Urothelium cell line (cell line): ENCODE results near the gene KRTAP10-4.
"Not testable (repeated sequence)": the region's sequence is repeated elsewhere in the genome, so short reads cannot be mapped to it uniquely, and the experiment has no call there.

ENCODE experiments used
- DNase-seq: peaks from one replicate; pipeline ENCODE4 v3.0.0; 2011; ENCODE audit warnings: low spot score, mixed read lengths
- FAIRE-seq: peaks from 2 replicates; lab custom pipeline; 2011; peaks lifted over from hg19 to GRCh38; lab: Jason Lieb, UNC

Gene KRTAP10-4

DNA sequence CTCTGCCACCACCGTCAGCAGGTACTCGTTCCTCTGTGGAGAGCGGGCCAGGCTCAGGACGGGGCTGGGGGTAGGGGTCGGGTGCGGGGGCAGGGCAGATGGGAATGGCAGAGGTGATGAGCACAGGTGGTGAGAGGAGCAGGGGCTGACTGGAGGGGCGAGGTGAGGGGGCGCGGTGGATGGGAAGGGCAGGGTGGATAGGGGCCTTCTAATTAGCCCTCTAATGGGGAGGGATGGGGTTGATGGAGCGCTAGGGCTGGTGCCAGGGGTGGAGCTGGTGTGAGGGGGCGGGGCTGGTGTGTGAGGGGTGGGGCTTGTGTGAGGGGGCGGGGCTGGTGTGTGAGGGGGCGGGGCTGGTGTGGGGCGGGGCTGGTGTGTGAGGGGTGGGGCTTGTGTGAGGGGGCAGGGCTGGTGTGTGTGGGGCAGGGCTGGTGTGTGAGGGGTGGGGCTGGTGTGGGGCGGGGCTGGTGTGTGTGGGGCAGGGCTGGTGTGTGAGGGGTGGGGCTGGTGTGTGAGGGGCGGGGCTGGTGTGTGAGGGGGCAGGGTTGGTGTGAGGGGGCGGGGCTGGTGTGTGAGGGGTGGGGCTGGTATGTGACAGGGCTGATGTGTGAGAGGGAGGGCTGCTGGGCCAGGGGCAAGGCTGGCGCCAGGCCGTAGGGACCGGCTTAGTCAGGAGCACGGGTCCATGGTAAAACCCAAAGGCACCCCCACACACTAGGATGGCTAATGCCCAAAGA, 39.5 kb upstream of the KRTAP10-4 start:
- FAIRE-seq, result no peak
- DNase-seq, result no peak

DNA sequence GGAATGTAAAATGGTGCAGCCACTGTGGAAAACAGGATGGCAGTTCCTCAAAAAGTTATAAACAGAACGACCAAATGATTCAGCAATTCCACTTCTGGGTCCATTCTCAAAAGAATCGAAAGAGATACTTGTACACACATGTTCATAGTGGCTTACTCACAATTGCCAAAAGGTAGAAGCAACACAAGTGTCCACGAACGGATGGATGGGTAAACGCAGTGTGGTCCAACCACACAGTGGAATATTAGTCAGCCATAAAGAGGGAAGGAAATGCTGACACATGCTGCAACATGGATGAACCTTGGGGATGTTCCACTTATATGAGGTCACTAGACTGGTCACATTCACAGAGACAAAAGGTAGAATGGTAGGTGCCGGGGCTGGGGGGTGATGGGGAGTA, 38.8 kb upstream of the KRTAP10-4 start:
- FAIRE-seq (no peak), DNase-seq (no peak)

GRCh38 chr21:44535963-44536362, 37.6 kb upstream of the KRTAP10-4 start:
- FAIRE-seq, result no peak
- DNase-seq, result no peak

DNA sequence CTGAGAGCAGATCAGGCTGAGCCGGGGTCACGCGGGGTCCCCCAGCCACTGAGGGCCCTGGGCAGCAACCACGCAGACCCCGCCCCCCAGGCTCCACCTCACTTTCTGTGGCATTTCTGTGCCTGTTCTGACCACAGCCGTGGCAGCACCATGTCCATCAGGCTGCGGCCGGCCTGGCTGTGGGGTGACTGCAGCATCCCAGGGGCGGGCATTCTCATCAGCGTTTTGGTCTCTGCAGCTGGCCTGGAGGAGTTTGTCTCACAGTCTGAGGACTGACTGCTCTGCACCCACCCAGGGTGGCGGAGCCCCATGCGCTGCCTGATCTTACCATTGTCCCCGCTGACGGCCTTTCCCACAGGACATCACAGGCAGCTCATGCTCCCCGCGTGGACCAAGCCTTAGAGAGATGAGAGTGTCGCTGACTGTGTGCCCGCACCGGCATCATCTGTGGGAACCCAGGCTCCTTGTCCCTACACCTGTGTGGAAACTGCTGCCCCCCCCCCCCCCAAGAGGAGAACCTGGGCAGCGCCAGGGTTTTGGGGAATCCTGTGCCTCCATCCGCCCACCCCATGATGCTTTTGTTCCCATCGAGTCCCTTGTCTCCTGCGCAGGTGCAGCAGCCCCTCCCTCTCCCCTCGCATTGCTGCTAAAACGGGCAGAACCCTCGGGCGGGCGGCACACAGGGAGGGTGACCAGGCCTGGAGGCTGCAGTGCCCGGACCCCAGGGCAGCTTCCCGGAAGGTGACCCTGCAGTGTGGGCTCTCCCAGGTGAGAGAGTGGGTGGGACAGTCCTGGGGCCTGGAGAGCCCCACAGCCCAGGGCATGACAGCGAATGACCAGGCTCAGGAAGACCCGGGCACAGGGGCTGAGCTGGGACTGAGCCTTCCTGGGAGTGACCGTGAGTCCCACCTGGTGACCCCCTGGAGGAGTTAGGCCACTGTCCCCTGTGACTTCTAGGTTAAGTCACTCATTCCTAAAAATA, 35.3 kb upstream of the KRTAP10-4 start:
- DNase-seq (no peak), FAIRE-seq (no peak)

- no peak for DNase-seq
- FAIRE-seq, result no peak
Observed at GRCh38 chr21:44539046-44539445, 34.5 kb upstream of the KRTAP10-4 start.

- DNase-seq, result no peak
- no peak for FAIRE-seq
Observed at GRCh38 chr21:44539991-44540666, 33.4 kb upstream of the KRTAP10-4 start, which contains the start of gene KRTAP10-1. Gene KRTAP10-1 (minus strand): TSS chr21:44540195. CDS start chr21:44540150, 45 bp downstream.

DNA sequence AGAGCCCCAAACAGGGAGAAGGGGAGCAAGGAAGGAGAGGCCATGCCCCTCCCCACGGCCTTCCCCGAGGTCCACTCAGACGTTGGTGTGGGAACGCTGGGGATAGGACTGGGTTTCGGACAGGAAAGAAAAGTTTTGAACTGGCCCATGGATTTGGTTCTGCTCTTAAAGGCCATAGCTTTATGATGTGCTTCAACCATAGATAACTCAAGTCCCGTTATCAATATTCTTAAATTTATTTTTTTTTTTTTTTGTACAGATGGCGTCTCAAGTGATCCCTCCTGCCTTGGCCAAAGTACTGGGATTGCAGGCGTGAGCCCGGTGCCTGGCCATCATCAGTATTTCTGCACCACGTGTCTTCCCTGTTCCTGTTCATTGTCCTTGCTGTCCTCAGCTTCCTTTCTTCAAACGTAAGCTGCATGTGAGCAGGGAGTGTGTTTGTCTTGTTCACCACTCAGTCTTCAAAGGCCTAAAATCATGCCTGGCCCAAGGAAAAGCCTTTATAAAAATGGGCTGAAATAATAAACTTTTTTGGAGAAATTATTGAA, 32.7 kb upstream of the KRTAP10-4 start:
- FAIRE-seq (no peak), DNase-seq (no peak)

- DNase-seq (no peak), FAIRE-seq (no peak)
Observed at GRCh38 chr21:44542716-44543115, 30.8 kb upstream of the KRTAP10-4 start.

- DNase-seq (no peak), FAIRE-seq (no peak)
Observed at GRCh38 chr21:44544566-44544965, 29.0 kb upstream of the KRTAP10-4 start.

- DNase-seq (no peak), FAIRE-seq (no peak)
Observed at GRCh38 chr21:44547656-44548331, 25.7 kb upstream of the KRTAP10-4 start.

GRCh38 chr21:44548381-44548780, 25.1 kb upstream of the KRTAP10-4 start:
- DNase-seq (no peak), FAIRE-seq (no peak)

- DNase-seq, result no peak
- FAIRE-seq, result no peak
Observed at GRCh38 chr21:44548922-44549321, 24.6 kb upstream of the KRTAP10-4 start.

DNA sequence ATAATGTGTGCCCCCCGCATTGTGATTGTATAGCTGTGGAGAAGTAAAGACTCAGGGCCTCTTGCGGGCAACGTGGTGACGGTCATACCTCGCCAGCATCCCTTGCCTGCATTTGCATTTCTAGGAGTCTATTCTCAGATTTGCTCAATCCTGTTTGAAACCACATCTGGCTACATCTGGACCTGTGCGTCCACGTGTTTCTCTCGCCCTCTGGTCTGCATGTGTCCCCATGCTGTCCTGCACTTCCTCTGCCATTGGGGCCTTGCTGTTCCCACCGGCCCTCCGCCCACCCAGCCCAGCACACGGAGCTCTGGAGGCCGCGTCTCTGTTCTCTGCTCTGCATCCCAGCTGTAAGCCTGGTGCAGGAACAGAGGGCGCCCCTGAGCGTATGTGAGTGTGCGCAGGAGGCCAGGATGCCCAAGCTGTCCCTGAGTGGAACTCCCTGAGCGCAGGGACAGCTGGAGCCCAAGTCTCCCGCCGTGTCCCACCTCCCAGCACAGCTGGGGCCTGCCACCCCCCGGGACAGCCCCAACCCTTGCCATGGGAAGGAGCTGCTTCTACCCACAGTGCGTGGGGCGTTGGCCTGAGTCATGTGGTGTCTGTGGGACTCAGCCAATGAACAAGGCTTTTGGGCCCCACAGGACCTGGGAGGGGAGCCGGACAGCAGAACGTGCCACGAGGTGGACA, 23.9 kb upstream of the KRTAP10-4 start:
- DNase-seq (no peak), FAIRE-seq (no peak)

DNA sequence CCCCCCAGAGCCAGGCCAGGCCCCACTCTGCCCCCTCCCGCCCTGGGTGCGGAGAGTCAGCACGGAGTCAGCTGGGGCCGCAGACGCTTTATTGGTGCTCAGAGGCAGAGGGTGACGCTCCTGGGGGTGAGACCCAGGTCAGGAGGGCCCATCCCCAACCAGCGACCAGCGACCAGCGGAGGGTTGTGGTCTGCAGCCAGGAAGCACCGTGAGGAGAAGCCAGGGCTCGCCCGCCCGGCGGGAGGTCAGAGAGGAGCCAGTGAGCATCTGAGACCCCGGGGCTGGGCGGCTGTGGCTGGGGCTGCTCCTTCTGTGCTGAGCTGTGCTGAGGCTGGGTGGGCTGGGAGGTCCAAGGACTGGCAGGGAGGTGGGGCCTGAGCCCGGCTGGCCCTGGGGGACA, 23.2 kb upstream of the KRTAP10-4 start:
- FAIRE-seq, result peak; percentile 92
- not testable (repeated sequence) for DNase-seq

- FAIRE-seq (peak; percentile 55), DNase-seq (no peak)
Observed at GRCh38 chr21:44550807-44551206, 22.7 kb upstream of the KRTAP10-4 start.

DNA sequence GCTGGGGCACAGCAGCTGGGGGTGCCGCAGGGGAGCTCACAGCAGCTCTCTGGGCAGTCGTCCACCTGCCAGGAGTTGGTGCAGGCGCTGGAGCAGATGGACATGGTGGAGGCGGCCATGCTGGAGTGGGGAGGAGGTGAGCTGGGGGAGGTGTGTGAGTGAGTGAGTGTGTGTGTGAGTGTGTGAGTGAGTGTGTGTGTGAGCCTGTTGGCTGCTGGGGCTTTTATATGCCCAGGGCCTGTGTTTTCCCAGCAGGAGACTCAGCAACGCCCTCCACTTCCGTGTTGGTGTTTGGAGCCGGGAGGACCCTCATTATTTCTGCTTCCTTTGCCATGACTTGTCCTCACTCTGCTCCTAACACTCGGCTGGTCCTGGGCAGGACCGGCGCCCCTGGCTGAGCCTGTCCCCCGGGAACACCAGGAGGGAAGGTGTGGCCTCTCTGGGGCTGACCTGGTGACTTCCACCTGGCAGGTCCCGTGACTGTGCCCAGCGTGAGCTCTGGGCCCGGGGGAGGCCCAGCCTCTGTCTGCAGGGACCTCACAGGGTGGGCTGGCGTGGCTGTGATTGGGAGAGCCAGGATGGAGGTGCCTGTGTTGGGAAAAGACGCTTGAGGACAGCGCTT, 22.1 kb upstream of the KRTAP10-4 start, which contains the start of gene KRTAP10-2:
TSS of gene KRTAP10-2 (minus strand) at position 166 of the 622 bp plus-strand sequence. CDS start at position 119, 47 bp downstream.
- no peak for DNase-seq
- peak; percentile 9 for FAIRE-seq

GRCh38 chr21:44552136-44552535, 21.4 kb upstream of the KRTAP10-4 start:
- no peak for DNase-seq
- no peak for FAIRE-seq

DNA sequence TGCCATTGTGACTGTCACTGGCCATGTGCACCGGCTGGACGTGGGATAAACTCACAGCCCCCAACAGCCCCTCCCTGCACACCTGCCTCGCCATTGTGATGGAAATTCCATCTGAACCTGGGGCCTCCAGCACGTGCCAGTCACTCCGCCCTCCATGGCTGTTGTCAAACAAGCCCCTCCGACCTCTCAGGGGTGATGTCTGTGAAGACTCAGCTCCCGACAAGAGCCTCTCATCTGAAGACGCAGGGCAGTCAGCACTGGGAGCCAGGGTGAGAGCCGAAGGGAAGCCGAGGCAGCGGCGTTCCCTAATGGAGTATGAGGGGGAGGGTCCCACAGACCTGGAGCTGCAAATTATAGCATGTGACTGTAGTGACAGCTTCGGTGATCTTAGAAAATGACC, 20.8 kb upstream of the KRTAP10-4 start:
- FAIRE-seq (no peak), DNase-seq (no peak)

- DNase-seq, result no peak
- FAIRE-seq, result no peak
Observed at GRCh38 chr21:44555200-44555875, 18.2 kb upstream of the KRTAP10-4 start.
